Fibroblast of skin of scalp (primary cell): Measurements from ENCODE around the gene BARX2.
A peak's percentile ranks its signal among the peaks of the same experiment; 100 is the strongest.

Source experiments
- DNase-seq: peaks from one replicate; pipeline ENCODE4 v3.0.0-alpha.2; 2013

The BARX2 gene

GRCh38 chr11:129374081-129374992 is 1.3 kb upstream of the BARX2 start:
- DNase-seq, result peak; percentile 6

GRCh38 chr11:129374993-129375750 is 476 bp upstream of the BARX2 start:
- DNase-seq, result no peak

GRCh38 chr11:129376658-129377341 is 1.2 kb downstream of the BARX2 start:
- DNase-seq, result no peak

GRCh38 chr11:129377739-129378138 is 2.1 kb downstream of the BARX2 start:
- DNase-seq, result no peak

- no peak for DNase-seq
Measured at GRCh38 chr11:129380413-129380812, 4.8 kb downstream of the BARX2 start.

GRCh38 chr11:129382583-129382982 is 6.9 kb downstream of the BARX2 start:
- DNase-seq, result no peak

GRCh38 chr11:129383060-129383459 is 7.4 kb downstream of the BARX2 start:
- no peak for DNase-seq

- no peak for DNase-seq
Measured at GRCh38 chr11:129383502-129383901, 7.9 kb downstream of the BARX2 start.

GRCh38 chr11:129384415-129384814 is 8.8 kb downstream of the BARX2 start:
- DNase-seq, result no peak

- no peak for DNase-seq
Measured at GRCh38 chr11:129385801-129386200, 10.2 kb downstream of the BARX2 start.

- DNase-seq, result peak; percentile 20
Measured at GRCh38 chr11:129386795-129387397, 11.2 kb downstream of the BARX2 start.

GRCh38 chr11:129387434-129387833 is 11.8 kb downstream of the BARX2 start:
- DNase-seq, result no peak

- DNase-seq, result no peak
Measured at GRCh38 chr11:129388824-129389223, 13.2 kb downstream of the BARX2 start.

- DNase-seq, result no peak
Measured at GRCh38 chr11:129390303-129390821, 14.7 kb downstream of the BARX2 start.

GRCh38 chr11:129391360-129391759 is 15.7 kb downstream of the BARX2 start:
- DNase-seq, result no peak

GRCh38 chr11:129391821-129392220 is 16.2 kb downstream of the BARX2 start:
- DNase-seq, result no peak

GRCh38 chr11:129392995-129393394 is 17.3 kb downstream of the BARX2 start:
- no peak for DNase-seq

GRCh38 chr11:129394709-129395108 is 19.1 kb downstream of the BARX2 start:
- DNase-seq, result no peak

GRCh38 chr11:129395432-129395831 is 19.8 kb downstream of the BARX2 start:
- no peak for DNase-seq

- DNase-seq, result no peak
Measured at GRCh38 chr11:129395883-129396282, 20.2 kb downstream of the BARX2 start.

- no peak for DNase-seq
Measured at GRCh38 chr11:129396454-129396853, 20.8 kb downstream of the BARX2 start.
